ENCODE measurements around the gene FERMT1.

The FERMT1 gene, protein sequence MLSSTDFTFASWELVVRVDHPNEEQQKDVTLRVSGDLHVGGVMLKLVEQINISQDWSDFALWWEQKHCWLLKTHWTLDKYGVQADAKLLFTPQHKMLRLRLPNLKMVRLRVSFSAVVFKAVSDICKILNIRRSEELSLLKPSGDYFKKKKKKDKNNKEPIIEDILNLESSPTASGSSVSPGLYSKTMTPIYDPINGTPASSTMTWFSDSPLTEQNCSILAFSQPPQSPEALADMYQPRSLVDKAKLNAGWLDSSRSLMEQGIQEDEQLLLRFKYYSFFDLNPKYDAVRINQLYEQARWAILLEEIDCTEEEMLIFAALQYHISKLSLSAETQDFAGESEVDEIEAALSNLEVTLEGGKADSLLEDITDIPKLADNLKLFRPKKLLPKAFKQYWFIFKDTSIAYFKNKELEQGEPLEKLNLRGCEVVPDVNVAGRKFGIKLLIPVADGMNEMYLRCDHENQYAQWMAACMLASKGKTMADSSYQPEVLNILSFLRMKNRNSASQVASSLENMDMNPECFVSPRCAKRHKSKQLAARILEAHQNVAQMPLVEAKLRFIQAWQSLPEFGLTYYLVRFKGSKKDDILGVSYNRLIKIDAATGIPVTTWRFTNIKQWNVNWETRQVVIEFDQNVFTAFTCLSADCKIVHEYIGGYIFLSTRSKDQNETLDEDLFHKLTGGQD

GRCh38 chr20:6122873-6123648 lies at the start of gene FERMT1:
Gene FERMT1 (minus strand): TSS chr20:6123030. CDS start chr20:6119554, 3,476 bp downstream.
- DNase-seq (ENCODE audit: low spot score), result peak; percentile 35

GRCh38 chr20:6169251-6169650 lies 46.4 kb upstream of the FERMT1 start:
- DNase-seq (ENCODE audit: low spot score), result no peak

DNA sequence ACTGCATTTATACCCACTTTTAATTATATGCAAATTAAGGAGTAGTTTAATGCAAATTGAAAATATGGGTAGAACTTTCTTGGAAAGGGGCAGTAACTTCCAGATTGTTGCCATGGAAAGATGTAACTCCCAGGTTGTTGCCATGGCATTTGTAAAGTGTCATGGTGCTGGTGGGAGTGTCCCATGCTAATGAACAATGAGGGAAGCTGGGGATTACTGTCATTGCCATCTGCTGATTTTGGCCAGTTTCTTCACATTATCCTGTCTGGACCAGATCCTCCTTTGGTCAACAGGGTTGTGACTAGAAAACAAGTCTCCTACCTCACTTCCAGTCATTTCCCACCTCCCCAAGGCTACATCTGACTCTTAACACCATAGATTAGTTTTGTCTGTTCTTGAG lies 45.4 kb upstream of the FERMT1 start:
- DNase-seq (ENCODE audit: low spot score), result no peak

DNA sequence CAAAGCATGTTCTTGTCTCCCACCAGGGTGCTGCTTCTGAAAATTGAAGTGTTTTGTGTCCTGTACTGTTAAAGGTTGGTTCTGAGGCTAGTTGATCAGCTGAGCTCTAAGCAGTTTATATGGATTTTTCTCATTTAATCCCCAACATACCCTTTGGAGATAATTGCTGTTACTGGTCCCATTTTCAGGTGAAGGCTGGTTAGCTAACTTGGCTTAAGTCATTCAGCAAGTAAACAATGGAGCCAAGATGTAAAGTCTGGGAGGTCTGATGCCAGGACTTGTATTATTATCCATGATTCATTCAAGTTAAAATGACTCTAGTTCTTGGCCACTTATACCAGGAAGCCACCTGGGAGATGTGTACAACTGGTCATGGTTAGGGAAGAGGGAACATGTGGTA lies 42.5 kb upstream of the FERMT1 start:
- DNase-seq (ENCODE audit: low spot score), result no peak

- no peak for DNase-seq (ENCODE audit: low spot score)
These were observed 41.9 kb upstream of the FERMT1 start for GRCh38 chr20:6164421-6165341.

DNA sequence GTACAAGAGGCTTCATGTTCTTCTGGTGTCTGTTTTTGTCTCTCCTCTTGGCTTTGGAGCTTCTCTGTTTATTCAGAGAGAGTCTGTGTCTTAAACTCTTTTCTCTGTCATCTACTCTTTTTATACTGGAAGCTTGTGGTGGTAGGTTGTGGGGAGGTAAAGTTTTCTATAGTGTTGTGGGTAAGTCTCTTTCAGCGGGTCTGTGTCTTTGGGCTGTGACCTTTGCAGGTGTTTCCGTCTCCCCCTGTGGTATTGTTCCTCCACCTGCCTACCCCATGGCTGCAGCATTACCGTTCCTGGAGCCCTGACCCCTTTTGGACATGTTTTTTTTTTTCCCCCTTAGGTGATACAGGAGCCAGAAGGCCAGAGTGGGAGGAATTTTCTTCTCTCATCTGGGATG lies 37.9 kb upstream of the FERMT1 start:
- no peak for DNase-seq (ENCODE audit: low spot score)

- DNase-seq (ENCODE audit: low spot score), result no peak
These were observed 34.5 kb upstream of the FERMT1 start for GRCh38 chr20:6157345-6157744.

DNA sequence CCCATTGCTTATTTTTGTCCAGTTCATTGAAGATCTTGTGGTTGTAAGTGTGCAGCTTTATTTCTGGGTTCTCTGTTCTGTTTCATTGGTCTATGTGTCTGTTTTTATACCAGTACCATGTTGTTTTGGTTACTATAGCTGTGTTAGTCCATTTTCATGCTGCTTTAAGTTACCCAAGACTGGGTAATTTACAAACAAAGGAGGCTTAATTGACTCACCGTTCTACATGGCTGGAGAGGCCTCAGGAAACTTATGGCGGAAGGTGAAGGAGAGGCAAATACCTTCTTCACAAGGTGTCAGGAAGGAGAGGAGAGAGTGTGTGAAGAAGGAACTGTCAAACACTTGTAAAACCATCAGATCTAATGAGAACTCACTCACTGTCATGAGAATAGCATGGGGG lies 29.9 kb upstream of the FERMT1 start:
- no peak for DNase-seq (ENCODE audit: low spot score)

GRCh38 chr20:6148073-6148472 lies 25.2 kb upstream of the FERMT1 start:
- no peak for DNase-seq (ENCODE audit: low spot score)

- DNase-seq (ENCODE audit: low spot score), result peak; percentile 42
These were observed 19.6 kb upstream of the FERMT1 start for GRCh38 chr20:6142348-6142993.

DNA sequence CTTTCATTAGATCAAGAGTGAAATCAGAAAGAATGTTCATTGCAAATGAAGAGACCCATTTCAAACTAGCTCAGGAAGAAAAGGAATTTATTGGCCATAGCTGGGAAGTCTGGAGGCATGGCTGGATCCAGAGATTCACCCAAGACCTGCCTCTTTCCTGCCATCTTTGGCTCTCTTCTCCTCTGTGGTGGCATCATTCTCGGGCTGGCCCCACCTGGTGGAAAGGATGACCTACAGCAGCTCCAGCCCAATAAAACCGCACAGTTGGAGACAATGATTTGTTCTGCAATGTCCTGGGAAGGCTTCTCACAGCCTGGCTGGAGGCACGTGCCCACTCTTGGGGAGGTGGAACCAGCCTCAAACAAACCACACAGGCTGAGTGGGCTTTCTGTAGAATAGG lies 18.1 kb upstream of the FERMT1 start:
- DNase-seq (ENCODE audit: low spot score), result no peak

DNA sequence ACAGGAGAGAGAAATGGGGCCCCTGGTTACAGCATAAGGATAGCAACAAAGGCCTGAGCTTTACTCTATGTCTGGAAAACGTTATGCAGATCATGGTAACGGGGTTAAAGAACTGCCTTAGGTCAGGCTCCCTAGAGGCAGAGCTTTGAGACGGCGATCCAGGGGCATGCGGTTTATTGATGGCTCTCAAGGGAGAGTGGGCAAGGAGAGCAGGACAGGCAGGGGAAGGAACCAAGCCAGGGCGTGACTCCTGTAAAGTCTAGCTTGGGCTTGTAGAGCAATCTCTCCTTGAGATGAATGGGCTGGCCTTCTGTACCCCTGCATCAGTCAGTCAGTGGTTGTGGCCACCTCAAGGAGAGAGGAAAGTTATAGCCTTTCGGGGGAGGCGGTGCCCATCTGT lies 12.5 kb upstream of the FERMT1 start:
- DNase-seq (ENCODE audit: low spot score), result no peak

DNA sequence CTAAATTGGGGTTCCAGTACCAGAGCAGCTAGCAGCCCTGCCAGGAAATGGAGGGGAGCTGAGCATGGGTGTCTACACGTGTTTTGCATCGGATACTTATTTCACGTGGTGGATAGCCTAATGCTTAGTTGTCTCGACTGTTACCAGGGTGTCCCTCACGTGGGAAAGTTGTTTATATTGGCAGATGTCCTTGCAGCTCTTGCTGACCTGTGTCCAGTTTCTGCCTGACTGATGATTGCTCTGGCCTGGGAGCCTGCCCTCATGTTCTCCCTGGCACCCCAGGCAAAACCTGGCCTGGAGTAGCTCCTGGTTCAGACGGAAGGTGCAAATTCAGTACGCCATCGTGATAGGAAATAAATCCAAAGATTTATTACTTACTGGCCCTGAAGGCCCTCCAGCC lies 11.8 kb upstream of the FERMT1 start:
- DNase-seq (ENCODE audit: low spot score), result no peak

- DNase-seq (ENCODE audit: low spot score), result no peak
These were observed 7.2 kb upstream of the FERMT1 start for GRCh38 chr20:6130045-6130444.

DNA sequence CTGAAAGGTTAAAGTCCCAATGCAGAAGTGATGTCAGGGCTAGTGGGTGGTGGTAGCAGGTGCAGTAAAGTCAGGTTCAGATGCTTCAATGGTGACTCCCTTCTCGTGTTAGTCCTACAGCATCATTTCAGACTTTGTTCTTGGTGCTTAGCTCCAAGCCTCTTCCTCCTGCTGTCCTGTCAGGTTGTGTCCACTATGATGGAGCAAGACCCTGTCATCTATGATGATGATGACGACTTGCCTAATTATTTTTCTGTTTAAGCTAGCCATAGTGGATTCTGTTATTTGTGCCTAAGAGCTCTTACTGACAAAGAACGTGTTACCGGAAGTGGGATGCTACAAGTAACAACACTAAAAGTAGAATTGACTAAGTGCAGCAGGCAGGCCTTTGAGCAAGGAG lies 5.0 kb upstream of the FERMT1 start:
- no peak for DNase-seq (ENCODE audit: low spot score)

DNA sequence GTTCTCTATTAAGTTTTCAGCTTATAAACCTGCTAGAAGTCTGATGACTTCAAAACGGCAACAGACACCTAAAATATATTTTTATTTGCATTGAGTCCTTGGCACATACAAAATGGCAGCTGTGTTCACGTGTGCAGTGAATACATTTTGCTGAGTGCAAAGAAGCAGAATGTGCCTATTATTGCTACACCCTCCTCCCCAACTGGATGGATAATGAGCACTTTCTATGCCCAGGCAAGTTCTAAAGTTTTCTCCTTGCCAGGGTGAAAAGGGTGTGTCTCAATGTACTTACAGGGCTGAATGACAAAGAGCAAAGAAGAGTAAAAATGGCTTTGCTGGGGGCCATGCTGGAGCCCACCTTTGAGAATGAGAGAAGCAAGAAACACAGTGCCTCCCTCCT lies 4.0 kb upstream of the FERMT1 start:
- no peak for DNase-seq (ENCODE audit: low spot score)

GRCh38 chr20:6123649-6124014 lies 802 bp upstream of the FERMT1 start:
- DNase-seq (ENCODE audit: low spot score), result no peak

- DNase-seq (ENCODE audit: low spot score), result no peak
These were observed 538 bp downstream of the FERMT1 start for GRCh38 chr20:6122111-6122872.

- DNase-seq (ENCODE audit: low spot score), result no peak
These were observed 1.3 kb downstream of the FERMT1 start for GRCh38 chr20:6121504-6121903.

- DNase-seq (ENCODE audit: low spot score), result no peak
These were observed 2.3 kb downstream of the FERMT1 start for GRCh38 chr20:6120491-6120988.
